Endodermal cell (in vitro differentiated cells): ENCODE results near the gene THBD. TPM values are rescaled to one million over a fixed set of nuclear protein-coding genes. Genes with fewer than 3 reads are reported as not detected.
A peak's percentile ranks its signal among the peaks of the same experiment; 100 is the strongest.

ENCODE experiments used
- DNase-seq: peaks from one replicate; pipeline ENCODE4 v3.0.0-alpha.2; 2017
- H3K27ac ChIP-seq: 2 replicates; pipeline ENCODE4 v1.5.1; 2013; ENCODE audit warnings: mild to moderate bottlenecking, low read depth, low read length, moderate library complexity
- H3K27me3 ChIP-seq: 2 replicates; pipeline ENCODE4 v1.6.1; 2013; ENCODE audit warnings: mild to moderate bottlenecking, low read length, moderate library complexity; ENCODE audit not compliant: insufficient read depth, control insufficient read depth, poor library complexity, severe bottlenecking
- H3K36me3 ChIP-seq: 2 replicates; pipeline ENCODE4 v1.7.0; 2013; ENCODE audit warnings: mild to moderate bottlenecking, low read length, moderate library complexity; ENCODE audit not compliant: control insufficient read depth, insufficient read depth
- H3K4me1 ChIP-seq: one replicate; pipeline ENCODE4 v1.7.0; 2013; ENCODE audit warnings: low read length; ENCODE audit not compliant: control insufficient read depth, insufficient read depth
- H3K4me3 ChIP-seq: 2 replicates; pipeline ENCODE4 v1.5.1; 2013; ENCODE audit warnings: mild to moderate bottlenecking, low read length, moderate library complexity
- H3K9ac ChIP-seq: 2 replicates; pipeline ENCODE4 v1.6.1; 2013; ENCODE audit warnings: mild to moderate bottlenecking, low read length, moderate library complexity; ENCODE audit not compliant: poor library complexity, severe bottlenecking; ENCODE audit errors: extremely low read depth
- H3K9me3 ChIP-seq: 2 replicates; pipeline ENCODE4 v1.6.1; 2013; ENCODE audit warnings: mild to moderate bottlenecking, low read length, moderate library complexity; ENCODE audit not compliant: control insufficient read depth
- H3K27ac Mint-ChIP-seq: 2 replicates; pipeline ENCODE4 v1.8.0; 2020; ENCODE audit warnings: mixed read lengths
- H3K27me3 Mint-ChIP-seq: 2 replicates; pipeline ENCODE4 v1.8.0; 2021; ENCODE audit warnings: mild to moderate bottlenecking, mixed read lengths; ENCODE audit not compliant: insufficient read depth
- H3K36me3 Mint-ChIP-seq: 2 replicates; pipeline ENCODE4 v1.8.0; 2020; ENCODE audit warnings: low read depth, mixed read lengths
- H3K4me1 Mint-ChIP-seq: 2 replicates; pipeline ENCODE4 v1.8.0; 2020; ENCODE audit warnings: mixed read lengths
- H3K4me3 Mint-ChIP-seq: 2 replicates; pipeline ENCODE4 v1.8.0; 2020; ENCODE audit warnings: mild to moderate bottlenecking, moderate library complexity, mixed read lengths
- H3K9me3 Mint-ChIP-seq: 2 replicates; pipeline ENCODE4 v1.8.0; 2020; ENCODE audit warnings: mild to moderate bottlenecking, mixed read lengths
- CTCF ChIP-seq: fragments of 200-600 bp; sonication (generic); conservative IDR thresholded peaks from 2 replicates; pipeline ENCODE4 v1.5.0; 2021; ENCODE audit warnings: antibody characterized with exemption, mild to moderate bottlenecking
- WGBS, 2 experiments: methylation state at CpG; one replicate each; pipeline versions ENCODE4 v1.1.5 to v1.1.7; 2013; ENCODE audit warnings: missing lambda C conversion rate in 2 of 2, mixed read lengths in 1 of 2; ENCODE audit not compliant: insufficient coverage in 1 of 2, insufficient read length in 1 of 2; 5-methylcytosine and 5-hydroxymethylcytosine counted together
- total RNA-seq, 2 donors: library from RNA; stranded (reverse); fragmentation: NEBNext Ultra II Directional in 1 of 2; extraction: Animal tissue kit (Norgen Biotek cat#: 25700) in 1 of 2; gene quantifications; 2 replicates in 1 of 2; 3 replicates in 1 of 2; pipeline ENCODE4 v1.2.1, GENCODE V29; 2021

THBD gene
- total RNA-seq, 2 donors from 2014 or later, result 1.2 to 2.0 TPM

- Mint-ChIP-seq H3K36me3 (no peaks in the 10 kb centered on the region), H3K27me3 (no peaks in the 10 kb centered on the region), H3K4me3 (no peak overlapping the region), H3K27ac (no peak overlapping the region), H3K4me1 (peaks cover 8% of the 10 kb centered on the region), H3K9me3 (no peaks in the 10 kb centered on the region)
- H3K27me3 ChIP-seq, result no peaks in the 10 kb centered on the region
- H3K27ac ChIP-seq, result no peak overlapping the region
- 67 to 96% methylated on average over 3 to 14 of the region's 15 CpGs for WGBS, 2 experiments
- TF ChIP-seq CTCF, result no peak
- no peak for DNase-seq
- no peak overlapping the region for H3K9ac ChIP-seq
- H3K9me3 ChIP-seq, result no peaks in the 10 kb centered on the region
- H3K4me3 ChIP-seq, result no peak overlapping the region
- no peaks in the 10 kb centered on the region for H3K36me3 ChIP-seq
- H3K4me1 ChIP-seq, result peaks cover 3% of the 10 kb centered on the region
Observed at GRCh38 chr20:23083553-23084220, 34.2 kb upstream of the THBD start.

GRCh38 chr20:23082846-23083552 lies 33.5 kb upstream of the THBD start:
- Histone ChIP-seq H3K27ac (no peak overlapping the region), H3K4me3 (no peak overlapping the region), H3K4me1 (peaks cover 3% of the 10 kb centered on the region), H3K9me3 (no peaks in the 10 kb centered on the region), H3K36me3 (no peaks in the 10 kb centered on the region), H3K27me3 (no peaks in the 10 kb centered on the region), H3K9ac (no peak overlapping the region)
- no peak overlapping the region for H3K27ac Mint-ChIP-seq
- no peaks in the 10 kb centered on the region for H3K36me3 Mint-ChIP-seq
- no peaks in the 10 kb centered on the region for H3K27me3 Mint-ChIP-seq
- peaks cover 8% of the 10 kb centered on the region for H3K4me1 Mint-ChIP-seq
- TF ChIP-seq CTCF, result no peak
- peak; percentile 72 for DNase-seq
- H3K9me3 Mint-ChIP-seq, result no peaks in the 10 kb centered on the region
- H3K4me3 Mint-ChIP-seq, result no peak overlapping the region
- WGBS, 2 experiments, result 70 to 73% methylated on average over 7 to 8 of the region's 9 CpGs

GRCh38 chr20:23081263-23081819 lies 31.9 kb upstream of the THBD start:
- H3K27me3 Mint-ChIP-seq, result no peaks in the 10 kb centered on the region
- Histone ChIP-seq H3K36me3 (no peaks in the 10 kb centered on the region), H3K4me1 (peaks cover 3% of the 10 kb centered on the region), H3K27me3 (no peaks in the 10 kb centered on the region), H3K9me3 (no peaks in the 10 kb centered on the region), H3K4me3 (no peak overlapping the region), H3K9ac (no peak overlapping the region), H3K27ac (no peak overlapping the region)
- WGBS, 2 experiments, result 94 to 95% methylated on average over 9 of the region's 9 CpGs
- H3K4me1 Mint-ChIP-seq, result peaks cover 8% of the 10 kb centered on the region
- H3K27ac Mint-ChIP-seq, result no peak overlapping the region
- DNase-seq, result no peak
- H3K4me3 Mint-ChIP-seq, result no peak overlapping the region
- no peaks in the 10 kb centered on the region for H3K36me3 Mint-ChIP-seq
- no peak for TF ChIP-seq CTCF
- no peaks in the 10 kb centered on the region for H3K9me3 Mint-ChIP-seq
